Measurements from ENCODE around the gene RPL6. TPM values are rescaled to one million over a fixed set of nuclear protein-coding genes. Genes with fewer than 3 reads are reported as not detected.
"Not testable (repeated sequence)": the region's sequence is repeated elsewhere in the genome, so short reads cannot be mapped to it uniquely, and the experiment has no call there.

Gene RPL6
- total RNA-seq, 1 donor from 2014 or later: 2,771 TPM

- no peaks in the 10 kb centered on the region for H3K36me3 ChIP-seq (ENCODE audit: control insufficient read depth, insufficient read depth, low read length)
- H3K27me3 ChIP-seq (ENCODE audit: control insufficient read depth, insufficient read depth, low read length): no peaks in the 10 kb centered on the region
- H3K4me3 ChIP-seq (ENCODE audit: low read depth, low read length): no peak overlapping the region
- no peak for DNase-seq (ENCODE audit: low read depth)
- no peak for TF ChIP-seq CTCF (IDR thresholded peaks at IDR 0.05; ENCODE audit: insufficient read depth, low read length, poor library complexity, severe bottlenecking)
Observed at GRCh38 chr12:112421363-112421762, 12.0 kb upstream of the RPL6 start.

GRCh38 chr12:112420740-112421139 is 11.3 kb upstream of the RPL6 start:
- H3K4me3 ChIP-seq (ENCODE audit: low read depth, low read length): no peak overlapping the region
- no peaks in the 10 kb centered on the region for H3K36me3 ChIP-seq (ENCODE audit: control insufficient read depth, insufficient read depth, low read length)
- no peaks in the 10 kb centered on the region for H3K27me3 ChIP-seq (ENCODE audit: control insufficient read depth, insufficient read depth, low read length)
- no peak for TF ChIP-seq CTCF (IDR thresholded peaks at IDR 0.05; ENCODE audit: insufficient read depth, low read length, poor library complexity, severe bottlenecking)
- DNase-seq (ENCODE audit: low read depth): no peak

GRCh38 chr12:112419297-112420133 is 10.1 kb upstream of the RPL6 start:
- H3K4me3 ChIP-seq (ENCODE audit: low read depth, low read length): peak overlapping the region; percentile 99
- DNase-seq (ENCODE audit: low read depth): peak; percentile 39

GRCh38 chr12:112418608-112419296 is 9.3 kb upstream of the RPL6 start, which contains the start of gene PTPN11:
Gene PTPN11, plus strand, starts transcription at chr12:112418947. Its CDS starts 165 bp downstream, at chr12:112419112.
- TF ChIP-seq CTCF (IDR thresholded peaks at IDR 0.05; ENCODE audit: insufficient read depth, low read length, poor library complexity, severe bottlenecking): no peak
- peak within 1 kb of the TSS; percentile 99 for H3K4me3 ChIP-seq (ENCODE audit: low read depth, low read length)
- no peaks in the 10 kb centered on the region for H3K36me3 ChIP-seq (ENCODE audit: control insufficient read depth, insufficient read depth, low read length)
- no peaks in the 10 kb centered on the region for H3K27me3 ChIP-seq (ENCODE audit: control insufficient read depth, insufficient read depth, low read length)
- no peak for DNase-seq (ENCODE audit: low read depth)

More at GRCh38 chr12:112419297-112420133, 10.1 kb upstream of the RPL6 start:
- Histone ChIP-seq H3K36me3 (ENCODE audit: control insufficient read depth, insufficient read depth, low read length) (no peaks in the 10 kb centered on the region), H3K27me3 (ENCODE audit: control insufficient read depth, insufficient read depth, low read length) (no peaks in the 10 kb centered on the region)
- TF ChIP-seq CTCF (IDR thresholded peaks at IDR 0.05; ENCODE audit: insufficient read depth, low read length, poor library complexity, severe bottlenecking): no peak

- Histone ChIP-seq H3K27me3 (ENCODE audit: control insufficient read depth, insufficient read depth, low read length) (no peaks in the 10 kb centered on the region), H3K4me3 (ENCODE audit: low read depth, low read length) (peak overlapping the region; percentile 99), H3K36me3 (ENCODE audit: control insufficient read depth, insufficient read depth, low read length) (no peaks in the 10 kb centered on the region)
- no peak for TF ChIP-seq CTCF (IDR thresholded peaks at IDR 0.05; ENCODE audit: insufficient read depth, low read length, poor library complexity, severe bottlenecking)
- DNase-seq (ENCODE audit: low read depth): no peak
Observed at GRCh38 chr12:112418273-112418607, 8.8 kb upstream of the RPL6 start.

GRCh38 chr12:112415457-112415856 is 6.1 kb upstream of the RPL6 start:
- not testable (repeated sequence) for H3K36me3 ChIP-seq (ENCODE audit: control insufficient read depth, insufficient read depth, low read length); H3K4me3 ChIP-seq (ENCODE audit: low read depth, low read length); H3K27me3 ChIP-seq (ENCODE audit: control insufficient read depth, insufficient read depth, low read length); DNase-seq (ENCODE audit: low read depth)

Data from kidney epithelial cell (primary cell).